ENCODE data around the gene PRKCQ.
A peak's percentile ranks its signal among the peaks of the same experiment; 100 is the strongest.
"Not testable (repeated sequence)": the region's sequence is repeated elsewhere in the genome, so short reads cannot be mapped to it uniquely, and the experiment has no call there.

The PRKCQ gene

GRCh38 chr10:6385665-6386064 lies 194.4 kb downstream of the PRKCQ start:
- Histone ChIP-seq H3K9ac (ENCODE audit: low read length) (no peak overlapping the region), H3K27ac (ENCODE audit: low read depth, low read length) (no peak overlapping the region), H3K4me3 (ENCODE audit: low read depth in 1 of 2, low read length in 2 of 2) (no peak overlapping the region), H3K9me3 (ENCODE audit: low read length) (no peaks in the 10 kb centered on the region), H3K27me3 (ENCODE audit: control insufficient read depth in 1 of 2, insufficient read depth in 2 of 2, low read length in 2 of 2) (no peaks in the 10 kb centered on the region), H3K36me3 (ENCODE audit: insufficient read depth, low read length) (no peaks in the 10 kb centered on the region), H3K4me1 (ENCODE audit: insufficient read depth, low read length) (peaks cover 27% of the 10 kb centered on the region)

- no peak overlapping the region for H3K27ac ChIP-seq (ENCODE audit: low read depth, low read length)
- H3K27me3 ChIP-seq (ENCODE audit: control insufficient read depth in 1 of 2, insufficient read depth in 2 of 2, low read length in 2 of 2): no peaks in the 10 kb centered on the region
- no peaks in the 10 kb centered on the region for H3K36me3 ChIP-seq (ENCODE audit: insufficient read depth, low read length)
Measured at GRCh38 chr10:6384847-6385246, 195.2 kb downstream of the PRKCQ start.

GRCh38 chr10:6384031-6384430 lies 196.0 kb downstream of the PRKCQ start:
- H3K27me3 ChIP-seq (ENCODE audit: control insufficient read depth in 1 of 2, insufficient read depth in 2 of 2, low read length in 2 of 2): no peaks in the 10 kb centered on the region
- no peak overlapping the region for H3K9ac ChIP-seq (ENCODE audit: low read length)
- H3K9me3 ChIP-seq (ENCODE audit: low read length): no peaks in the 10 kb centered on the region
- no peak overlapping the region for H3K4me3 ChIP-seq (ENCODE audit: low read depth in 1 of 2, low read length in 2 of 2)
- H3K27ac ChIP-seq (ENCODE audit: low read depth, low read length): no peak overlapping the region
- peaks cover 27% of the 10 kb centered on the region for H3K4me1 ChIP-seq (ENCODE audit: insufficient read depth, low read length)
- H3K36me3 ChIP-seq (ENCODE audit: insufficient read depth, low read length): no peaks in the 10 kb centered on the region

More at GRCh38 chr10:6384847-6385246, 195.2 kb downstream of the PRKCQ start:
- H3K4me3 ChIP-seq (ENCODE audit: low read depth in 1 of 2, low read length in 2 of 2): no peak overlapping the region
- H3K4me1 ChIP-seq (ENCODE audit: insufficient read depth, low read length): peaks cover 27% of the 10 kb centered on the region
- H3K9ac ChIP-seq (ENCODE audit: low read length): no peak overlapping the region
- no peaks in the 10 kb centered on the region for H3K9me3 ChIP-seq (ENCODE audit: low read length)

GRCh38 chr10:6383096-6383812 lies 196.8 kb downstream of the PRKCQ start:
- Histone ChIP-seq H3K27me3 (ENCODE audit: control insufficient read depth in 1 of 2, insufficient read depth in 2 of 2, low read length in 2 of 2) (no peaks in the 10 kb centered on the region), H3K27ac (ENCODE audit: low read depth, low read length) (peak overlapping the region; percentile 59), H3K36me3 (ENCODE audit: insufficient read depth, low read length) (no peaks in the 10 kb centered on the region), H3K4me3 (ENCODE audit: low read depth in 1 of 2, low read length in 2 of 2) (no peak overlapping the region), H3K9me3 (ENCODE audit: low read length) (no peaks in the 10 kb centered on the region), H3K9ac (ENCODE audit: low read length) (no peak overlapping the region), H3K4me1 (ENCODE audit: insufficient read depth, low read length) (peaks cover 27% of the 10 kb centered on the region)

GRCh38 chr10:6382081-6382480 lies 198.0 kb downstream of the PRKCQ start:
- H3K9ac ChIP-seq (ENCODE audit: low read length): no peak overlapping the region
- peaks cover 27% of the 10 kb centered on the region for H3K4me1 ChIP-seq (ENCODE audit: insufficient read depth, low read length)
- H3K9me3 ChIP-seq (ENCODE audit: low read length): no peaks in the 10 kb centered on the region
- no peaks in the 10 kb centered on the region for H3K27me3 ChIP-seq (ENCODE audit: control insufficient read depth in 1 of 2, insufficient read depth in 2 of 2, low read length in 2 of 2)
- peak overlapping the region in 1 of 2 donors; percentile 14 for H3K4me3 ChIP-seq (ENCODE audit: low read depth in 1 of 2, low read length in 2 of 2)
- H3K36me3 ChIP-seq (ENCODE audit: insufficient read depth, low read length): no peaks in the 10 kb centered on the region
- H3K27ac ChIP-seq (ENCODE audit: low read depth, low read length): no peak overlapping the region

- H3K9ac ChIP-seq (ENCODE audit: low read length); H3K27me3 ChIP-seq (ENCODE audit: control insufficient read depth in 1 of 2, insufficient read depth in 2 of 2, low read length in 2 of 2): not testable (repeated sequence)
Measured at GRCh38 chr10:6380478-6380877, 199.6 kb downstream of the PRKCQ start.

GRCh38 chr10:6379015-6379776 lies 200.9 kb downstream of the PRKCQ start:
- no peak overlapping the region for H3K27ac ChIP-seq (ENCODE audit: low read depth, low read length)
- no peak overlapping the region for H3K9ac ChIP-seq (ENCODE audit: low read length)
- H3K27me3 ChIP-seq (ENCODE audit: control insufficient read depth in 1 of 2, insufficient read depth in 2 of 2, low read length in 2 of 2): no peaks in the 10 kb centered on the region
- H3K36me3 ChIP-seq (ENCODE audit: insufficient read depth, low read length): no peaks in the 10 kb centered on the region
- peaks cover 27% of the 10 kb centered on the region for H3K4me1 ChIP-seq (ENCODE audit: insufficient read depth, low read length)
- H3K4me3 ChIP-seq (ENCODE audit: low read depth in 1 of 2, low read length in 2 of 2): no peak overlapping the region
- H3K9me3 ChIP-seq (ENCODE audit: low read length): no peaks in the 10 kb centered on the region

More at GRCh38 chr10:6380478-6380877, 199.6 kb downstream of the PRKCQ start:
- peaks cover 27% of the 10 kb centered on the region for H3K4me1 ChIP-seq (ENCODE audit: insufficient read depth, low read length)
- not testable (repeated sequence) for H3K27ac ChIP-seq (ENCODE audit: low read depth, low read length); H3K36me3 ChIP-seq (ENCODE audit: insufficient read depth, low read length); H3K4me3 ChIP-seq (ENCODE audit: low read depth in 1 of 2, low read length in 2 of 2); H3K9me3 ChIP-seq (ENCODE audit: low read length)
